ENCODE measurements around the gene ZNRF3. TPM values are rescaled to one million over a fixed set of nuclear protein-coding genes. Genes with fewer than 3 reads are reported as not detected.

ZNRF3 gene
- total and polyA plus RNA-seq, 2 donors (not counting 1 experiment from before 2014, with no cell fraction given): 0.21 to 0.71 TPM

DNA sequence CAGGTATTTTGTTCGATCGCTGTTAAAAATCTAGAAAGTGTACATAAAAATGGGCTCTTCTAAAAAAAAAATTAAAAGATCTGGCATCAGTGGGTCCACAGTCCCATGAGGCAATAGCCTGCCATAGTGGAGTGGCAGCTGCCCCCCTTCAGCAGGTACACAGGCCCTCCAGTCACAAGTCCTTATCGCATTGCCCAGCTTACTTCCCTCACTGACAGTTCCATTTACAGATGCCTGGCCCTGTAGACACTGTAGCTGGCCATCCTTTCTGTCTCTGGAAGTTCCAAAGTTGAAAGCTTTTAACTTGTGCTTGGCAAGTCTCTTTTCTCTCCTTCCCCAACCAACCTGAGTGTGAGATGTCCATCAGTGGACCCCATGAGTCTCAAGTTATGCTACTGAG is 11.4 kb downstream of the ZNRF3 start:
- POLR2A ChIA-PET: no interaction called here
- no peaks in the 10 kb centered on the region for H3K79me2 ChIP-seq (ENCODE audit: control insufficient read depth, insufficient read depth, low read length)
- H3K9me3 ChIP-seq (ENCODE audit: control extremely low read depth in 1 of 3, control insufficient read depth in 2 of 3, insufficient read depth in 1 of 3, low read length in 2 of 3): no peaks in the 10 kb centered on the region
- 83% methylated on average over 3 of the region's 3 CpGs for WGBS (ENCODE audit: insufficient coverage)
- DNase-seq (no peak), ATAC-seq (ENCODE audit: low read depth) (no peak)
- peaks cover 2% of the 10 kb centered on the region for H3K9me3 Mint-ChIP-seq (ENCODE audit: insufficient read depth)
- H3K4me1 ChIP-seq (ENCODE audit: control insufficient read depth in 2 of 2, insufficient read depth in 2 of 2, low read length in 2 of 2): peaks cover 28% of the 10 kb centered on the region in 2 donors
- H3K27me3 Mint-ChIP-seq: peaks cover 6% of the 10 kb centered on the region
- no peaks in the 10 kb centered on the region for H4K20me1 ChIP-seq (ENCODE audit: control insufficient read depth, insufficient read depth, low read length, poor library complexity, severe bottlenecking)
- CTCF ChIA-PET: no interaction called here
- H3K4me2 ChIP-seq (replicated peaks; ENCODE audit: low read depth, low read length, poor library complexity, severe bottlenecking): peak overlapping the region; percentile 39
- no peak overlapping the region for H3K9ac ChIP-seq (ENCODE audit: low read length)
- peak overlapping the region; percentile 8 for H2AFZ ChIP-seq (ENCODE audit: insufficient read depth, low read depth, low read length, poor library complexity, severe bottlenecking)
- no peak overlapping the region for H3K27ac ChIP-seq (ENCODE audit: low read length in 2 of 2)
- intact Hi-C loops (cut with micrococcal nuclease): no loop called here
- H3K27ac Mint-ChIP-seq: no peak overlapping the region
- H3K4me3 Mint-ChIP-seq: no peak overlapping the region
- no peak overlapping the region for H3K4me3 ChIP-seq (ENCODE audit: control extremely low read depth in 1 of 5, extremely low read depth in 1 of 5, insufficient read depth in 1 of 5, low read depth in 2 of 5, low read length in 4 of 5)
- no peaks in the 10 kb centered on the region for H3K27me3 ChIP-seq (replicated peaks in 1 of 4; ENCODE audit: control extremely low read depth in 1 of 4, control insufficient read depth in 3 of 4, insufficient read depth in 4 of 4, low read length in 3 of 4)
- peaks cover 35% of the 10 kb centered on the region for H3K4me1 Mint-ChIP-seq
- TF ChIP-seq, protein P1, sequence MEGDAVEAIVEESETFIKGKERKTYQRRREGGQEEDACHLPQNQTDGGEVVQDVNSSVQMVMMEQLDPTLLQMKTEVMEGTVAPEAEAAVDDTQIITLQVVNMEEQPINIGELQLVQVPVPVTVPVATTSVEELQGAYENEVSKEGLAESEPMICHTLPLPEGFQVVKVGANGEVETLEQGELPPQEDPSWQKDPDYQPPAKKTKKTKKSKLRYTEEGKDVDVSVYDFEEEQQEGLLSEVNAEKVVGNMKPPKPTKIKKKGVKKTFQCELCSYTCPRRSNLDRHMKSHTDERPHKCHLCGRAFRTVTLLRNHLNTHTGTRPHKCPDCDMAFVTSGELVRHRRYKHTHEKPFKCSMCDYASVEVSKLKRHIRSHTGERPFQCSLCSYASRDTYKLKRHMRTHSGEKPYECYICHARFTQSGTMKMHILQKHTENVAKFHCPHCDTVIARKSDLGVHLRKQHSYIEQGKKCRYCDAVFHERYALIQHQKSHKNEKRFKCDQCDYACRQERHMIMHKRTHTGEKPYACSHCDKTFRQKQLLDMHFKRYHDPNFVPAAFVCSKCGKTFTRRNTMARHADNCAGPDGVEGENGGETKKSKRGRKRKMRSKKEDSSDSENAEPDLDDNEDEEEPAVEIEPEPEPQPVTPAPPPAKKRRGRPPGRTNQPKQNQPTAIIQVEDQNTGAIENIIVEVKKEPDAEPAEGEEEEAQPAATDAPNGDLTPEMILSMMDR (IDR thresholded peaks at IDR 0.05): no peak
- no peak for TF ChIP-seq EZH2 (IDR thresholded peaks at IDR 0.05; ENCODE audit: borderline replicate concordance, insufficient read depth, low read depth, low read length, poor library complexity, severe bottlenecking)
- no peaks in the 10 kb centered on the region for H3K36me3 ChIP-seq (replicated peaks in 1 of 2; ENCODE audit: control extremely low read depth in 1 of 2, control insufficient read depth in 1 of 2, extremely low read depth in 1 of 2, insufficient read depth in 2 of 2, low read length in 1 of 2)

DNA sequence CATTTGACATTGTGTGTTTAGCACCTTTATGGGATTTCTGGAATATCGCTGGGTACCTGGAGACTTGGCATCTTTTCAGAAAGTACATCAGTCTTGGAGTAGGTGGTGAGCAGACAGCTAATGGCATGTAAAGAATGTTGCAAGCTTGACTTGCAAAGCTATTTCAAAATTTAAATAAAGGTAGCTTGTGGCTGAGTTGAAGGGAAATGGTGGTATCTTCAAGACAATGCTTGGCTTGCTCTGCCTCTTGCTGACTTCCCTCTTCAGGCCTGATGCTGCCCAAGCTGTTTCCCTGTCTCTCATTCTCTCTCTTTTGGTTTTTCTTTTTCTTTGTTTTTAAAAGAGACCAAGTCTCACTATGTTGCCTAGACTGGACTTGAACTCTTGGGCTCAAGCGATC is 13.2 kb downstream of the ZNRF3 start:
- Mint-ChIP-seq H3K27me3 (peaks cover 7% of the 10 kb centered on the region), H3K9me3 (ENCODE audit: insufficient read depth) (peaks cover 2% of the 10 kb centered on the region), H3K4me3 (no peak overlapping the region), H3K4me1 (peaks cover 40% of the 10 kb centered on the region), H3K27ac (no peak overlapping the region)
- CTCF ChIA-PET: no interaction called here
- Histone ChIP-seq H3K27me3 (replicated peaks in 1 of 4; ENCODE audit: control extremely low read depth in 1 of 4, control insufficient read depth in 3 of 4, insufficient read depth in 4 of 4, low read length in 3 of 4) (peaks cover 0 to 2% (median 0%) of the 10 kb centered on the region in 4 experiments), H2AFZ (ENCODE audit: insufficient read depth, low read depth, low read length, poor library complexity, severe bottlenecking) (no peak overlapping the region), H3K27ac (ENCODE audit: low read length in 2 of 2) (no peak overlapping the region), H4K20me1 (ENCODE audit: control insufficient read depth, insufficient read depth, low read length, poor library complexity, severe bottlenecking) (no peaks in the 10 kb centered on the region), H3K9me3 (ENCODE audit: control extremely low read depth in 1 of 3, control insufficient read depth in 2 of 3, insufficient read depth in 1 of 3, low read length in 2 of 3) (no peaks in the 10 kb centered on the region), H3K4me3 (ENCODE audit: control extremely low read depth in 1 of 5, extremely low read depth in 1 of 5, insufficient read depth in 1 of 5, low read depth in 2 of 5, low read length in 4 of 5) (no peak overlapping the region), H3K4me1 (ENCODE audit: control insufficient read depth in 2 of 2, insufficient read depth in 2 of 2, low read length in 2 of 2) (peaks cover 27 to 28% of the 10 kb centered on the region in 2 donors), H3K9ac (ENCODE audit: low read length) (no peak overlapping the region), H3K79me2 (ENCODE audit: control insufficient read depth, insufficient read depth, low read length) (no peaks in the 10 kb centered on the region), H3K4me2 (replicated peaks; ENCODE audit: low read depth, low read length, poor library complexity, severe bottlenecking) (peak overlapping the region; percentile 38), H3K36me3 (replicated peaks in 1 of 2; ENCODE audit: control extremely low read depth in 1 of 2, control insufficient read depth in 1 of 2, extremely low read depth in 1 of 2, insufficient read depth in 2 of 2, low read length in 1 of 2) (no peaks in the 10 kb centered on the region)
- intact Hi-C loops (cut with micrococcal nuclease): no loop called here
- DNase-seq (peak; percentile 35), ATAC-seq (ENCODE audit: low read depth) (no peak)
- 96% methylated on average over 2 of the region's 2 CpGs for WGBS (ENCODE audit: insufficient coverage)
- POLR2A ChIA-PET: no interaction called here
- no peak for TF ChIP-seq EZH2 (IDR thresholded peaks at IDR 0.05; ENCODE audit: borderline replicate concordance, insufficient read depth, low read depth, low read length, poor library complexity, severe bottlenecking)
- TF ChIP-seq, protein P1 (IDR thresholded peaks at IDR 0.05): no peak
